Measurements from ENCODE around the gene LRRC26. TPM values are rescaled to one million over a fixed set of nuclear protein-coding genes. Genes with fewer than 3 reads are reported as not detected.

The LRRC26 gene
- polyA plus RNA-seq, 1 experiment, result not detected

DNA sequence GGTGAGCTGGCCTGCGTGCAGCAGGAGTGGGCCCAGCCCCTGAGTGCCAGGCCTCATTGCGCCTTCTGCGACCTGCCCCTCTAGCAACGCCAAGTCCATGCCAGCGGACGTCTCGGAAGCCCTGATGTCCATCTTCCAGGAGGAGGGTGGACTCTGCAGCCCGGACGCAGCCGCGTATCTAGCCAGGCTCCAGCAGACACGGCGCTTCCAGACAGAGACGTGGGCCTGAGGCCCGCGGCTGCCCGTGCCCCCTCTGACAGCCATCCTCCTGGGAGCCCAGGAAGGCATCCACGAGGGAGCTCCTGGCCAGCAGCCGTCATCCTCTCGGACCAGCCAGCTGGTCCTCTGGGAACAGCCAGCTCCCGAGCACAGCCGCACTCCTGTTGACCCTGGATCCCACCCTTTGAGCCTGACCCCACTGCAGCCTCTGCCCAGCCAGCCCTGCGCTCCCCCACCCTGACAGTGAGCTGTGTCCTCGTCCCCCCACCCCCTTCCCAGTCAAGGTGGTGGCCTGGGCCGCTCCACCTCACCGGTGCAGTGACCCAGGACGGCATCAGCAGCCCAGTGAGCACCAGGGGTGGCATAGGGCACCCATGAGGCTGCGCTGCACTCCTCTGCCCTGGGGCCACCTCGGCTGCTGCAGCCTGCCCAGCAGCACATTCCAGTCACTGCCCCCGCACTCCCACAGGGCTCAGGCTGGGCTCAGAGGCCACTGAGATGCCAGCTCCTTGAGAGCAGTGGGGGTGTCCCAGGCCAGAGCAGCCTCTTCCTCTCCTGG lies 46.5 kb upstream of the LRRC26 start:
- Histone ChIP-seq H3K27me3 (ENCODE audit: control insufficient read depth, insufficient read depth, low read length) (no peaks in the 10 kb centered on the region), H3K36me3 (ENCODE audit: control insufficient read depth, insufficient read depth, low read length) (no peaks in the 10 kb centered on the region; the same call in none of the 2 replicates), H3K4me3 (ENCODE audit: low read depth, low read length) (no peak overlapping the region)
- no peak for DNase-seq (ENCODE audit: low read depth)
- TF ChIP-seq, protein P1, sequence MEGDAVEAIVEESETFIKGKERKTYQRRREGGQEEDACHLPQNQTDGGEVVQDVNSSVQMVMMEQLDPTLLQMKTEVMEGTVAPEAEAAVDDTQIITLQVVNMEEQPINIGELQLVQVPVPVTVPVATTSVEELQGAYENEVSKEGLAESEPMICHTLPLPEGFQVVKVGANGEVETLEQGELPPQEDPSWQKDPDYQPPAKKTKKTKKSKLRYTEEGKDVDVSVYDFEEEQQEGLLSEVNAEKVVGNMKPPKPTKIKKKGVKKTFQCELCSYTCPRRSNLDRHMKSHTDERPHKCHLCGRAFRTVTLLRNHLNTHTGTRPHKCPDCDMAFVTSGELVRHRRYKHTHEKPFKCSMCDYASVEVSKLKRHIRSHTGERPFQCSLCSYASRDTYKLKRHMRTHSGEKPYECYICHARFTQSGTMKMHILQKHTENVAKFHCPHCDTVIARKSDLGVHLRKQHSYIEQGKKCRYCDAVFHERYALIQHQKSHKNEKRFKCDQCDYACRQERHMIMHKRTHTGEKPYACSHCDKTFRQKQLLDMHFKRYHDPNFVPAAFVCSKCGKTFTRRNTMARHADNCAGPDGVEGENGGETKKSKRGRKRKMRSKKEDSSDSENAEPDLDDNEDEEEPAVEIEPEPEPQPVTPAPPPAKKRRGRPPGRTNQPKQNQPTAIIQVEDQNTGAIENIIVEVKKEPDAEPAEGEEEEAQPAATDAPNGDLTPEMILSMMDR (IDR thresholded peaks at IDR 0.05; ENCODE audit: insufficient read depth, low read depth, low read length), result no peak
- ChIA-PET CTCF (interaction anchor here (0.9 to 1.2 kb wide), 4 partner anchors 12 to 20 kb away, joined by 3 read pairs; partner anchors contain the start of gene SLC34A3), POLR2A (no interaction called here)

DNA sequence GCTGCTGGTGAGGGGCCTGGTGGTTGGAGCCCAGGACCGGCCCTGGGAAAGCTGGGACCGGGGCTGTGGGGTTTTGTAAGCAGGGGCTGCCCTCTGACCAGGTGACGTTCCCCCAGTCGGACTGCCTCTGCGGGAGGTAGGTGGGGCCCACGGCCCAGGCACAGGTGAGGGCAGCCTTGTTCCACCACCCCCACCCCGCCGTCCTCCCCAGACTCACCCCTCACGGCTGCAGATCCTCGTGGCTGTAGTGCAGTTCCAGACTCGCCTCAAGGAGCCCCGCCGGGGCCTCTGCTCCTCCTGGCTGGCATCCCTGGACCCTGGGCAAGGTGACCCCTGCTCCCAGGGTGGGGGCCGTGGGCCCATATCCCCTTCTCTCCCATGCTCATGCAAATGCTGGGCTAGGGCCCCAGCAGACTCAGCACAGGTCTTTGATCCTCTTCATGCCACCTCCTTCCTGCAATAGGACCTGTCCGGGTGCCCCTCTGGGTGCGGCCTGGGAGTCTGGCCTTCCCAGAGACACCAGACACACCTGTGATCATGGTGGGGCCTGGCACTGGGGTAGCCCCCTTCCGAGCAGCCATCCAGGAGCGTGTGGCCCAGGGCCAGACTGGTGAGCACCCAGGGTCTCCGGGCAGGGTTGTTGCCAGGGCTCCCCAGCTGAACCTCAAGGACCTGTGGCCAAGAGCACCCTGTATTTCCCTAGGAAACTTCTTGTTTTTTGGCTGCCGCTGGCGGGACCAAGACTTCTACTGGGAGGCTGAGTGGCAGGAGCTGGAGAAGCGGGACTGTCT lies 45.5 kb upstream of the LRRC26 start:
- no peaks in the 10 kb centered on the region for H3K27me3 ChIP-seq (ENCODE audit: control insufficient read depth, insufficient read depth, low read length)
- no peak for DNase-seq (ENCODE audit: low read depth)
- peaks cover under 1% of the 10 kb centered on the region for H3K36me3 ChIP-seq (ENCODE audit: control insufficient read depth, insufficient read depth, low read length)
- H3K4me3 ChIP-seq (ENCODE audit: low read depth, low read length), result no peak overlapping the region
- ChIA-PET POLR2A (no interaction called here), CTCF (interaction anchor here (0.6 to 1.0 kb wide), 2 partner anchors 12 to 19 kb away, joined by 3 read pairs; partner anchors contain the start of gene RNF224)
- TF ChIP-seq, protein P1 (IDR thresholded peaks at IDR 0.05; ENCODE audit: insufficient read depth, low read depth, low read length), result no peak

DNA sequence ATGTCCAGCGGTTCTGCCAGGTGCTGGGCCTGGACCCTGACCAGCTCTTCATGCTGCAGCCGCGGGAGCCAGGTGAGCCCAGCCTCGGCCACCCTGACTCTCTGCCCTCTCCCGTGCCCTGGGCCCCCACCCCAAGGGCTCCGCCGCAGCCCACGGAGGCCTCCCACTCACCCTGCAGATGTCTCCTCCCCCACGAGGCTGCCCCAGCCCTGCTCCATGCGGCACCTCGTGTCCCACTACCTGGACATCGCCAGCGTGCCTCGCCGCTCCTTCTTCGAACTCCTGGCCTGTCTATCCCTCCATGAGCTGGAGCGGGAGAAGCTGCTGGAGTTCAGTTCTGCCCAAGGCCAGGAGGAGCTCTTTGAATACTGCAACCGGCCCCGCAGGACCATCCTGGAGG lies 44.8 kb upstream of the LRRC26 start:
- DNase-seq (ENCODE audit: low read depth), result no peak
- Histone ChIP-seq H3K27me3 (ENCODE audit: control insufficient read depth, insufficient read depth, low read length) (no peaks in the 10 kb centered on the region), H3K4me3 (ENCODE audit: low read depth, low read length) (no peak overlapping the region), H3K36me3 (ENCODE audit: control insufficient read depth, insufficient read depth, low read length) (peaks cover 2% of the 10 kb centered on the region)
- CTCF ChIA-PET, result interaction anchor here (0.6 to 1.0 kb wide), 2 partner anchors 12 to 20 kb away, joined by 3 read pairs; partner anchors contain the start of gene RNF224
- POLR2A ChIA-PET, result no interaction called here
- TF ChIP-seq, protein P1 (IDR thresholded peaks at IDR 0.05; ENCODE audit: insufficient read depth, low read depth, low read length), result no peak

DNA sequence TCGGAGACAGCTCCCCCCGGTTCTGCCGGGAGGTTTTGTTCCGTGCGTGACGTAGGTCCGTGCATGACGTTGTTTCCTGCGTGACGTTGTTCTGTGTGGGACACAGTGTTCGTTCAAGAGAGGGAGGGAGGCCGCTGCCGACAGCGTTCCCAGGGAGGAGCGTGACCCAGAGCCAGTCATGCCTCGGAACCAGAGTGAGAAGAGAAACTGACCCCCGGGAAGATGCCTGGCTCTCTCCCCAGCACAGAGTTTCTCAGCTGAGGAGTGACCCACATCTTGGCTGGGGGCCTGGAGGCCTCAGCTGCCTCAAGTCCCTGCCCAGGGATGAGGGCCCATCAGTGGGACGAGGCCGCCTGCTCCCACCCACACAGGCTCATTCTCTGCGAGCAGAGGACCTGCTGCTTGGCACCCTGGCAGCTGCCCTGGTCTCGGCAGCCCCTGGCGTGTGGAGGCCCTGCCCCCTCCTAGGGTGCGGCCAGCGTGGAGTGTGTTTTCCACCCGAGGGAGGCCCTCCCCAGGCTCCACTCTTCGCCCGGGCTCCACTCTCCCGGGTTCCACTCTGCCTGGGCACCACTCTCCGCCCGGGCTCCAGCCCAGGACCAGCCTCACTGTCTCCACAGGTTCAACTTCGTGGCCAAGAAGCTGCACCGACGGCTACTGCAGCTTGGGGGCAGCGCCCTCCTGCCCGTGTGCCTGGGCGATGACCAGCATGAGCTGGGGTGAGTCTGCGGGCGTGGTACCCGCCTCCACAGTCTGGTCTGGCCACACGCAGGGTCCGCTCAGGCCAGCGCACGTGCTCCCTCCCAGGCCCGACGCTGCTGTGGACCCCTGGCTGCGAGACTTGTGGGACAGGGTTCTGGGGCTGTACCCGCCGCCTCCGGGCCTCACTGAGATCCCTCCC lies 43.6 kb upstream of the LRRC26 start:
- ChIA-PET POLR2A (no interaction called here), CTCF (interaction anchor here (0.6 kb wide), 1 partner anchor 10 kb away, joined by 3 read pairs; no protein-coding TSS in a partner anchor)

More for the DNA sequence above, 43.6 kb upstream of the LRRC26 start:
- no peak for DNase-seq (ENCODE audit: low read depth)
- Histone ChIP-seq H3K27me3 (ENCODE audit: control insufficient read depth, insufficient read depth, low read length) (no peaks in the 10 kb centered on the region), H3K36me3 (ENCODE audit: control insufficient read depth, insufficient read depth, low read length) (peaks cover 2% of the 10 kb centered on the region), H3K4me3 (ENCODE audit: low read depth, low read length) (no peak overlapping the region)
- TF ChIP-seq, protein P1 (IDR thresholded peaks at IDR 0.05; ENCODE audit: insufficient read depth, low read depth, low read length), result 0 out of 2 replicates have a peak, but pooled peaks have one; percentile 4
